Activated gamma-delta T cell treated with anti-CD3 and anti-CD28 coated beads, Interleukin-2, amount 50 U/mL, for 16 hours (primary cell): ENCODE data around the gene ADAM19.

ENCODE experiments used
- DNase-seq: peaks from one replicate; pipeline ENCODE4 v3.0.0-alpha.2; 2020; ENCODE audit warnings: low read depth

Gene ADAM19

GRCh38 chr5:157575381-157576020, at the start of gene ADAM19:
TSS of gene ADAM19 (minus strand) at chr5:157575775. CDS start at chr5:157575696, 79 bp downstream.
- DNase-seq, result no peak

GRCh38 chr5:157624144-157624543, 48.6 kb upstream of the ADAM19 start:
- no peak for DNase-seq

GRCh38 chr5:157620776-157621175, 45.2 kb upstream of the ADAM19 start:
- no peak for DNase-seq

GRCh38 chr5:157618191-157618765, 42.7 kb upstream of the ADAM19 start:
- no peak for DNase-seq

- no peak for DNase-seq
Observed at GRCh38 chr5:157616785-157617184, 41.2 kb upstream of the ADAM19 start.

- no peak for DNase-seq
Observed at GRCh38 chr5:157613385-157614245, 38.0 kb upstream of the ADAM19 start.

GRCh38 chr5:157612581-157612980, 37.0 kb upstream of the ADAM19 start:
- DNase-seq, result no peak

- DNase-seq, result no peak
Observed at GRCh38 chr5:157611571-157612476, 36.2 kb upstream of the ADAM19 start.

- DNase-seq, result no peak
Observed at GRCh38 chr5:157610990-157611389, 35.4 kb upstream of the ADAM19 start.

GRCh38 chr5:157608972-157609565, 33.5 kb upstream of the ADAM19 start:
- no peak for DNase-seq

GRCh38 chr5:157607371-157608161, 32.0 kb upstream of the ADAM19 start:
- peak; percentile 58 for DNase-seq

GRCh38 chr5:157606046-157606445, 30.5 kb upstream of the ADAM19 start:
- no peak for DNase-seq

GRCh38 chr5:157603333-157604190, 28.0 kb upstream of the ADAM19 start:
- DNase-seq, result peak; percentile 41

- DNase-seq, result peak; percentile 19
Observed at GRCh38 chr5:157602505-157602904, 26.9 kb upstream of the ADAM19 start.

GRCh38 chr5:157600252-157600651, 24.7 kb upstream of the ADAM19 start:
- DNase-seq, result no peak

GRCh38 chr5:157599565-157599964, 24.0 kb upstream of the ADAM19 start:
- no peak for DNase-seq

- DNase-seq, result no peak
Observed at GRCh38 chr5:157598350-157598936, 22.9 kb upstream of the ADAM19 start.

- no peak for DNase-seq
Observed at GRCh38 chr5:157597277-157597676, 21.7 kb upstream of the ADAM19 start.

GRCh38 chr5:157596487-157596886, 20.9 kb upstream of the ADAM19 start:
- DNase-seq, result peak; percentile 7
